Epidermal melanocyte (primary cell): ENCODE measurements around the gene TSC2.

Experiments
- DNase-seq: peaks from one replicate; pipeline ENCODE4 v3.0.0; 2011; ENCODE audit warnings: low spot score; ENCODE audit not compliant: insufficient read length

Gene TSC2

DNA sequence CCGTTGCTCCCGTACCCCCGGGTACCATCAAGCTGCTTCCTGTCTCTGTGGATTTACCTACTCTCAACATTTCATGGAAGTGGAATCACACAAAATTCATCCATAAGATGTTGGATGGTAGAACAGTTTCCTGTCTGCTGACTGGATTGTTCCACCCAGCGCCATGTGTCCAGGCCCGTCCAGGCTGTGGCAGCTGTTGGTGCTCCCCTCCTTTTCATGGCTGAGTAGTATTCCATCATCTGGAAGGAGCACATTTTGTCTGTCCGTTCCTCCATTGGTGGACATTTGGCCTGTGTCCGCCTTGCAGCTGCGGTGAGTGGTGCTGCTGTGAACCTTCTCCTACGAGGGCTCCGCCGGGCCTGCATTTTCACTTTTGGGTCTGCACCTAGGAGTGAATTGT is 18.4 kb downstream of the TSC2 start:
- DNase-seq: no peak

DNA sequence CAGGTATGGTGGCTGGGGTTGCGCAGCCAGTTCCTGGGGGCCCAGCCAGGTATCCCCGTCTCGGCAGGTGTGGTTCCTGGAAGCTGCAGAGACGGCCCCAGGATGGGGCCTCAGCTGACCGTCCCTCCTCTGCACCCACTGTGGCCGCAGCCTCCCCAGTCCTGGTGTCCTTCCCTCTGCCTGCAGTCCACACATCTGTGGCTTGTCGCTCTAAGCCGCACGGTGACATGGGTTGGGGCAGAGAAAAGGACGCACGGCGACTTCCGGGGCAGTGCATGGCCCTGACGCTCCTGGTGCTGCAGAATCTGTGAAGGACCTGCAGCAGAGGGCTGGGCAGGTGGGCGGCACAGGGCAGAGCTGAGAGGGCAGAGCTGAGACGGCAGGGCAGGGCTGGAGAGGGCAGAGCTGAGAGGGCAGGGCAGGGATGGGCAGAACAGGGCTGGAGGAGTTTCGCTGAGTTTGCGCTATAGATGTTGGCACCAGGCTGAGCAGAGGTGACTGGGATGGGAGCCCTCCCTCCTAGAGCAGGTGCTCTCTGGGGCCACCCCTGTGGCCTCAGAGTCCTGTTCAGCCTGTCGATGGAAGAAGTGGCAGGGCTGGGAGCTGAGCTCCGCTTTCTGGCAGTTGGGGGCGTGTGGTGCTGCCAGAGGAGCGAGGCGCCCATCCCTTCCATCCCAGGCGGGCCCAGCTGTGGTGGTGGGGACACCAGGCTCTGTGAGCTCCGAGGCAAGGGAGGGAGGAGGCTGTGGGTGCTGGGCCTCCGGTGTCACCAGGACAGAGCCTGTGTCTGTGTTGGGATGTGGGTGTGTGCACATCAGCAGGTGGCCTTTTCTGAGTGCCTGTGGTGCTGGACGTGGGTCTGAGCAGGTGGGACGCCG is 23.0 kb downstream of the TSC2 start:
- no peak for DNase-seq

DNA sequence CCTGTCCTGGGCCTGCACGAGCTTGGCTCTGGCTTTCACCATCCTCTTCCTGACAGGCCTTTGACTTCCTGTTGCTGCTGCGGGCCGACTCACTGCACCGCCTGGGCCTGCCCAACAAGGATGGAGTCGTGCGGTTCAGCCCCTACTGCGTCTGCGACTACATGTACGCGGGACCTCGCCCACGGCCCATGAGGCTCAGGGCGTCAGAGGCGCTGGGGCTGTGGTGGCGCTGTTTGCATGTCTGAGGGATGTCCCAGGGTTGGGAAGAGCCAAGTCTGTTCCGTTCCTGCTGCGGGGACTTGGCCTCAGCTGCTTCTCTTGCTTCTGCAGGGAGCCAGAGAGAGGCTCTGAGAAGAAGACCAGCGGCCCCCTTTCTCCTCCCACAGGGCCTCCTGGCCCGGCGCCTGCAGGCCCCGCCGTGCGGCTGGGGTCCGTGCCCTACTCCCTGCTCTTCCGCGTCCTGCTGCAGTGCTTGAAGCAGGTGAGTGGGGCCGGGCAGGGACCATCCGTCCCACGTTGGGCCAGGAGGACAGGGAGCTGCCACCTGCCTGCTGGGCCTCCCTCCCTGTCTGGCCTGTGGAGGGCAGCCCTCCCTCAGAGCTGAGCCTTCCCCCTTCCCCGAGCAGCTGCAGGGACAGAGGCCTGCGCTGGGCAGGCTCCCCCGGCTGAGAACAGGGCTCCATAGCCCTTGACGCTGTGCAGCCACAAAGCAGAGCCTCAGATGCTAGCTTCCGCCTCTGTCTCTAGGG is 23.8 kb downstream of the TSC2 start:
- no peak for DNase-seq

DNA sequence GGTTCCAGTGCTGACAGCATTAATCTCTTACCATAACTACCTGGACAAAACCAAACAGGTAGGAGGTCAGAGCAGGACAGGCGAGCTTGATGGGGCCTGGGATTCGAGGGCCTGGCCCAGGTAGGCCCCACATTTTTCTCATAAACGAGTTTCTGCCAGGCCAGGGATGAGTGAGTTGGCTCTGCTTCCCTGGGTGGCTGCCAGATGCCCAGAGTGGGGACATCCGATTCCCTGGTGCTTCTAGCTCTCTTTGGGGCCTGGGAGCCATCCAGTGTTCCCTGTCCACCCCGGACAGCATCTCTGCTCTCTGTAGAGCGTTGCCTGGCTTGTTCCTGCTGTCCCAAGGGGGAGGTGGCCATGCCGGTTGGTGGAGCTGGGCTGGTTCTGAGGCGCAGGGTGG is 25.1 kb downstream of the TSC2 start:
- DNase-seq: no peak

DNA sequence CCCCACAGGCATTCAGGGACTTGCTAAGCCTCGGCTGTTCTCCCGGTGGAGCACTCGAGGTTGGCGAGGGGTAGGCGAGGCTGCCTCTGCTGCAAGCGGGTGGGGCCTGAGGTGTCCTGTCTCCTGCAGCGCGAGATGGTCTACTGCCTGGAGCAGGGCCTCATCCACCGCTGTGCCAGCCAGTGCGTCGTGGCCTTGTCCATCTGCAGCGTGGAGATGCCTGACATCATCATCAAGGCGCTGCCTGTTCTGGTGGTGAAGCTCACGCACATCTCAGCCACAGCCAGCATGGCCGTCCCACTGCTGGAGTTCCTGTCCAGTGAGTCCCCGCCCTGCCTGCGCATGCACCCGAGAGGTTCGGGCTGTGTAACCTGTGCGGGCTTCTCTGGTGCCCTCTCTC is 26.3 kb downstream of the TSC2 start:
- DNase-seq: no peak

DNA sequence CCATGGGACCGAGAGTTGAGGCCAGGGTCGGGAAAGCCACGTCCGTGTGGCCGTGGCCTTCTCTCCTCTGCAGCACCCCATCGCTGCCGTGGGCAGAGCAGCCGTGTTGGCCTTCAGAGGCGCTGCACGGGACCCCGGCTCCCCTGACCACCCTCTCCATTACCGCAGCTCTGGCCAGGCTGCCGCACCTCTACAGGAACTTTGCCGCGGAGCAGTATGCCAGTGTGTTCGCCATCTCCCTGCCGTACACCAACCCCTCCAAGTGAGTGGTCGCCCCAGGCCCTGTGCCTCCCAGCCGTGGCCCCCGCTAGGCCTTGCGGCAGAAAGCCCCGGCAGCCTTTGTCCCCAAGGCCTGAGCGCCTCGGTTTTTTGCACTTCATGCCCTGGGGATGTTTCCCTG is 27.8 kb downstream of the TSC2 start:
- DNase-seq: no peak

DNA sequence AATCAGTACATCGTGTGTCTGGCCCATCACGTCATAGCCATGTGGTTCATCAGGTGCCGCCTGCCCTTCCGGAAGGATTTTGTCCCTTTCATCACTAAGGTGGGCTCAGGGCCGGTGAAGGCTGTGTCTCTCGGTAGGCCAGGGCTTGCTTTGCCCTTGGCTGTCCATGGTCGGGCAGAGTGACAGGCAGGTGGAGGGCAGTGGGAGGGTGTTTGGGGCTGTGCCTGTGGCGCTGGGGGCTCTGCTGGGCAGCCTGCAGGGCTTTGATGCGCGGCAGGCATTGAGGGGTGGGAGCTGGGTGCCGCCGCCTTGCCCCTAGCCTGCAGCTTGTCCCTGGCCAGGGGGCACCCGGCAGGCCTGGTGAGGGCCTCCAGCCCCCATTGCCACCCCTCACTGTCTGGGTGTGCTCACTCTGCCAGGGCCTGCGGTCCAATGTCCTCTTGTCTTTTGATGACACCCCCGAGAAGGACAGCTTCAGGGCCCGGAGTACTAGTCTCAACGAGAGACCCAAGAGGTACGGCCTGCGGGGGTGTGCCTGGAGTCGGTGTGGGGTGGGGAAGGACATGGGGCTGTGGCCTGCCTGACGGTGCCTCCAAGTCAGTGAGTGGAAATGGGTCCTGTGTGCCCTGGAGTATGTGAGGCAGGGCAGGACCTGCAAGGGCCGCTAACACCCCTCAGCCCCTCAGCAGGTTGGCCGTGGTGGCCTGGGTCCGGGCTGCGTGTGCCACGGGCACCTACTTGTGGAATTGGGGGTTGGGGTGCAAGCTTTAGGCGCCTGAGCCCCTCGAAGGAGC is 28.5 kb downstream of the TSC2 start:
- DNase-seq: no peak

DNA sequence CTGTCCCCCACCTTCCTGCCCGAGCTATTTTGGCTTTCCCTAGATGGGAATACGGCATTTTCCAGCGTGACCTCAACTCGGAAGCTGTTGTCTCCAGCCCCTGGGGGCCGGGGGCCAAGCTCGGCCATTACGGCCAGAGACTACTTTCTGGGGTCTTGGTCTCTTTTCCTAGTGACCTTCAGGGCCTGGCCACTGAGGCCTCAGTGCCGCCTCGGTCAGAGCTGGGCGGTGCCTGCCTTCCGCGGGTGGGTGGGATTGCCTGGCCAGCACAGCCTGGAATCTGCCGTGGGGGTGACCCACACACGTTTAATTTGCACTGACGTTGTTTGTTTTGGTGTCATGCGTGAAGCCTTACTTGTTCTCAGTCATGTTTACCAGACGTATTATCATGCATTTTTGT is 29.2 kb downstream of the TSC2 start:
- DNase-seq: no peak

DNA sequence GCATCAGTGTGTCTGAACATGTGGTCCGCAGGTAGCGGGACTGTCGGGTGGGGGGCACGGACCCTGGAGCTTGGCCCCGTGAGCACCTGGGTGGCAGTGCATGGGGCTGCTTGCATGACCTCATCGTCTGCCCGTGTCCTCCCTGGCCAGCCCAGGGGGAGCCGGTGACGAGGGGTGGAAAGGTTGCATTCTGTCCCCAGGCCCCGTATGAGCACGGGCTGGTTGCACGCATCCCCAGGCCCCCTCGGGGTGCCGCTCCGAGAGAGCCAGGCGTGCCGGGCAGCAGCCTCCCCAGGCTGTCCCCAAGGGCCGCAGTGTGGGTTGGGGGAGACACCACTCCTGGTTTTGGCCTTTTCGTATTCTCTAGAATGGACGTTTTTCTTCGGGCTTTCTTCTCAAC is 29.9 kb downstream of the TSC2 start:
- no peak for DNase-seq

DNA sequence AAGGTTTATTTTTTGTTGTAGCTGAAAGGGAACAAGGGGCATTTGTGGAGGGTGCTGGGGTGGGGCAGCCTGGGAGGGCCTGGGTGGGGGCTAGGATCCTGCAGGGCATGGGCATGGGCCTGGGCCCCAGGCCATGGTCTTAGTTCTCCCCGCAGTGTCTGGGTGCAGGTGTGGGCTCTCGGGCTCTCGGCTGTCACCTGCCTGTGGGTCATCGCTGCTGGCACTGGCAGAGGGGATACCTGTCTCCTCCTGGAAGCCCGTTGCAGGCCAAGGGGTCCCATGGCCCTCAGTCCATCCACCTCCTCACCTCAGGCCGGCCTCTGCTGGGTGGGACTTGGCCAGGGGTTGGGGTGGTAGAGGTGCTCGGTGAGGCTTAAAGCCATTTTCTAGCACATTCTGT is 30.3 kb downstream of the TSC2 start:
- no peak for DNase-seq

DNA sequence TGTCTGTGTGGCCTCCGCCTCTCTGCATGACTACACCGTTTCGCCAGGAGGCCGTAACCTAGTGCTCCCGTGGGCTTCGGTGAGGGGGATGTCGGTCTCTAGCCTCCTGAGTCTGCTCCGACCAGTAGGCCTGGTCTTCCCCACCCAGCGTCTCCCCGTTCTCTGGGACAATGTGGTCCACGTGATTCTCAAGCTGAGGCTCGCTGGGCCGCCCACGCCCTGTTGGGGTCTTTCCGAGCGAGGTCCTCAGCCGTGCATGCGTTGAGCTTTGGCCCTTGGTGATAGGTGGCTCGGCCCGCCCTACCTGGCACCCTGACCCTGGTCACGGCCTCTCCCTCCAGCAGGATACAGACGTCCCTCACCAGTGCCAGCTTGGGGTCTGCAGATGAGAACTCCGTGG is 30.9 kb downstream of the TSC2 start:
- no peak for DNase-seq

DNA sequence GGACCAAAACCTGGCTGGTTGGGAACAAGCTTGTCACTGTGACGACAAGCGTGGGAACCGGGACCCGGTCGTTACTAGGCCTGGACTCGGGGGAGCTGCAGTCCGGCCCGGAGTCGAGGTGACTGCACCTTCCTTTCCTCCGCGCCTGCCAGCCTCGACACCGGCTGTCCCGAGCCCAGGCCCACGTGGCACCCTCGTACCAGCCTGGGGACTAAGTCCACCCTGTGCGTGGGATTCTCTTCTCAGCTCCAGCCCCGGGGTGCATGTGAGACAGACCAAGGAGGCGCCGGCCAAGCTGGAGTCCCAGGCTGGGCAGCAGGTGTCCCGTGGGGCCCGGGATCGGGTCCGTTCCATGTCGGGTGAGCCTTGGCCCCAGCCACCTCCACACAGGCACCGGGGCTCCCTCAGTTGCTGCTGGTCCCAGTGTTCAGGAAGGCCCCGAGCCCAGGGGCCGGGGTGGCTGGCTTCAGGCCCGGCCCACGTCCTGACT is 31.6 kb downstream of the TSC2 start:
- no peak for DNase-seq

DNA sequence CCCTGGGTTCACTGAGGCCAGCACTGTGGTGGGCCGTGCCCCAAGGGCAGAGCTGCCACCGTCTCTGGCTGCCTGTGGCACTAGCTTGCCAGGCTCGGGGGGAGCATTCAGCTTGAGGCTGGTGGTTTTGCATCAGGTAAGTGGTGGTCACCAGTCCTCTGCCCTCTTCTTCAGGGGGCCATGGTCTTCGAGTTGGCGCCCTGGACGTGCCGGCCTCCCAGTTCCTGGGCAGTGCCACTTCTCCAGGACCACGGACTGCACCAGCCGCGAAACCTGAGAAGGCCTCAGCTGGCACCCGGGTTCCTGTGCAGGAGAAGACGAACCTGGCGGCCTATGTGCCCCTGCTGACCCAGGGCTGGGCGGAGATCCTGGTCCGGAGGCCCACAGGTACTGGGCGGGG is 32.2 kb downstream of the TSC2 start:
- DNase-seq: no peak

DNA sequence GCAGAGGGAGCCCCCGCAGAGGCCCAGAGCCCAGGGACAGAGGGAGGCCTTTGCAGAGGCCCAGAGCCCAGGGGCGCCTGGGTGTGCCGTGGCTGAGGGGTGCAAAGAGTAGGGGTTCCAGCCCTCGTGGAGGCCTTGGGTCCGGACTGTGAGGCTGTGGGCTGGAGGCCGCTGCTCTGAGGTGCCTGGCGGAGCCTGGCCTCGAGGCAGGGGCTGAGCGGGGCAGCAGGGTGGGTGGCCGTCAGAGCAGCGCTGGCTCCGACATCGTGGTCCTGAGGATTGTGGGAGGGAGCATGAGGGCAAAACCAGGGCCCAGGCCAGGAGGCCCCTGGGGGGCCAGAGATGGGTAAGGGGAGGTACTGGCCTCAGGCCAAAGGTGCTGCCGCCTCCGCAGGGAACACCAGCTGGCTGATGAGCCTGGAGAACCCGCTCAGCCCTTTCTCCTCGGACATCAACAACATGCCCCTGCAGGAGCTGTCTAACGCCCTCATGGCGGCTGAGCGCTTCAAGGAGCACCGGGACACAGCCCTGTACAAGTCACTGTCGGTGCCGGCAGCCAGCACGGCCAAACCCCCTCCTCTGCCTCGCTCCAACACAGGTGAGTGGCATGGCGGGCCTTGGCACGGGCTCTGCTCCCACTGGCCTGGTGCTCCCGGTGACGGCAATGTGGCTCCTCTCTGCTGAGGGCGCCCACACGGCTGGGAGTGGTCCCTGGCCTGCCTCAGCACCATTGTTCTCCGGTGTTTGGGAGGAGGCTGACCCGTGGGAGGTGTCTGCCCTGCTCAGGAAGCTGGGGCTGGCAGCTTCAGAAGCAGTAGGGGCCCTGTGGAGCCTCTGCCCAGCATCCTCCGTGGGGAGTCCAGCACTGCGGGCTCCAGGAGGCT is 33.7 kb downstream of the TSC2 start:
- DNase-seq: no peak

DNA sequence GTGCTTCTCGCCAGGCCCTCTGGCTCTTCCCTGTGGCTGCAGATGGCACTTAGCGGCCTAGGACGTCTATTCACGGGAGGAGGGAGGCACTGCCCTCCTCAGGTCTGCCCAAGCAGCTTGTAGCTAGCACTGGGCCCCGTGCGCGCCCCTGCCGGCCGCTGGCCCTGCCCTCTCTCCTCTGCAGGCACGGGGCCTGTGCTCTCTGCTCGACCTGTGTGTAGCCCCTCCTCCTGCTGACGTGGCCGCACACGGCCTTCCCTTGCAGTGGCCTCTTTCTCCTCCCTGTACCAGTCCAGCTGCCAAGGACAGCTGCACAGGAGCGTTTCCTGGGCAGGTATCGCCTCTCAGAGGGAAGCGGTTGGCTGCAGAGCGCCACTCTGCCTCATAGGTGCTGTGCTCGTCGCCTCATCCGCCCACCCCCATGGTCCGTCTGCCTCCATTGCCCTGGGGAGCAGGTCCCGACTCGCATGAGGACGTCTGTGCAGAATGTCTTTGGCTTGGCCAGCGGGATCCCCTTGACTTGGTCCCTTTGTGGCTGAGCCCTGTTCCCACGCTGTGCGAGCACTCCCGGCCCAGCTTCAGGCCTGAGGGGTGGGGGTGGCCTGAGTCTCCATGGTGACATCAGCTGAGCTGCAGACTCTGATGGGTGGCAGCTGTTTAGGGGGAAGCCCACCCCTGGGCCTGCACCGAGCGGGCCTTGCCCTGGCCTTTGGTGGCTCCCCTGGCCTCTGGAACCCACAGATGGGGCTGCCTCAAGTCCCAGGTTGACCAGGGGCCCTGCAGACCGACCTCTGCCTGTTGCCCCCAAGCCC is 34.6 kb downstream of the TSC2 start:
- no peak for DNase-seq

DNA sequence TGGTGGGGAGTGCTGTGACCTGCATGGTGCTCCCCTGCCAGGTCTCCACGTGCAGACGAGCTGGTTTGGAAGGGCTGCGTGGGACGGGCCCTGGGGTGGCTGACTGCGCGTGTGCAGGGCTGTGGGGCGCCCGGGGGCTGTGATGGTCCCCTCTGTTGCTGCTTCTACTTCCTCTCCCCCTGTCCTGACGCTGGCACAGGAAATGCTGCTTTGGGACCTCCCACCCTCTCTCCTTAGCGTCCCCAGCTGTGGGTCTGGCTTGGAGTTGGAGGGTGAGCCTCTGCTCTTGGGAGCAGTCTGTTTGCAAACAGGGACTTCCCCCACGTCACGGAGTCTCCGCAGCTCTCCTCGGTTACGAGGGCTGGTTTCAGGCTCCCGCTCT is 35.2 kb downstream of the TSC2 start:
- no peak for DNase-seq

DNA sequence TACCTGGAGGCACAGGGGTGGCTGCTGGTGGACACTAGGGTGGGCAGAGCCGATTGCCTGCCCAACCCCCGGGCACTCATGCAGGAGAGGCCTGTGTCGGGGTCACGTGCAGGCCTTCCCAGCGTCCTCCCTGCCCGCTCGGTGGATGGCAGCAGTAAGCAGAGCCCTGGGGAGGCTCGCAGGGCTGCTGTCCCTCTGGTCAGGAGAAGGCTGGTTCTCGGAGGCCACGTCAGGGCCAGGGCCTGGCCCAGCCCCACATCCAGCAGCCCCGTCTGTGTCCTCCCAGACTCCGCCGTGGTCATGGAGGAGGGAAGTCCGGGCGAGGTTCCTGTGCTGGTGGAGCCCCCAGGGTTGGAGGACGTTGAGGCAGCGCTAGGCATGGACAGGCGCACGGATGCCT is 35.6 kb downstream of the TSC2 start:
- no peak for DNase-seq

DNA sequence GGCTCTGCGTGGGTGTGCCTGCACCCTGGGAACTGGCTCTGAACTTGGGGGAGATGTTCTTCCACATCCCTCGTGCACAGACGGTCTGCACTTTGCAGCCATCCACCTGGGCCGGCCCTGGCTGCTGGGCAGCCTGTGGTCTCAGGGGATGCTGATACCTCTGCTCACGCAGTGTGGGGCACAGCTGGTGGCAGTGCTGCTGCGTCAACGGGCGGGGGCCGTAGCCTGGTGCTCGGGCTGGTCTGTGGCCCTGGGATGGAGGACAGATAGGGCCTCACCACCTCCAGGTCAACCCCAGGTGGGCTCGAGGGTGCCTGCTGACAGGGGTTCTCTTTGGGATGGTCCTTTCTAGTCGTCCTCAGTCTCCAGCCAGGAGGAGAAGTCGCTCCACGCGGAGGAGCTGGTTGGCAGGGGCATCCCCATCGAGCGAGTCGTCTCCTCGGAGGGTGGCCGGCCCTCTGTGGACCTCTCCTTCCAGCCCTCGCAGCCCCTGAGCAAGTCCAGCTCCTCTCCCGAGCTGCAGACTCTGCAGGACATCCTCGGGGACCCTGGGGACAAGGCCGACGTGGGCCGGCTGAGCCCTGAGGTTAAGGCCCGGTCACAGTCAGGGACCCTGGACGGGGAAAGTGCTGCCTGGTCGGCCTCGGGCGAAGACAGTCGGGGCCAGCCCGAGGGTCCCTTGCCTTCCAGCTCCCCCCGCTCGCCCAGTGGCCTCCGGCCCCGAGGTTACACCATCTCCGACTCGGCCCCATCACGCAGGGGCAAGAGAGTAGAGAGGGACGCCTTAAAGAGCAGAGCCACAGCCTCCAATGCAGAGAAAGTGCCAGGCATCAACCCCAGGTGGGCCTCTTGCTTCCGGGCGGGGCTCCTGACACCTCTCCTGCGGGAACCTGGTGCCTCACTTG is 36.3 kb downstream of the TSC2 start:
- no peak for DNase-seq
